ENCODE results near the gene LNX2. TPM values are rescaled to one million over a fixed set of nuclear protein-coding genes. Genes with fewer than 3 reads are reported as not detected.

LNX2 gene
- polyA plus RNA-seq, 1 experiment = 4.6 TPM

GRCh38 chr13:27644302-27644701 is 24.0 kb upstream of the LNX2 start:
- Histone ChIP-seq H3K27me3 (ENCODE audit: control insufficient read depth, insufficient read depth, low read length) (no peaks in the 10 kb centered on the region), H3K4me3 (ENCODE audit: low read depth, low read length) (no peak overlapping the region), H3K36me3 (ENCODE audit: control insufficient read depth, insufficient read depth, low read length) (no peaks in the 10 kb centered on the region)
- ChIA-PET POLR2A (interaction anchor here (0.6 to 1.3 kb wide), 3 partner anchors 14 to 23 kb away, joined by 3 read pairs; no protein-coding TSS in a partner anchor), CTCF (interaction anchor here (1.1 kb wide), 1 partner anchor 16 kb away, joined by 3 read pairs; no protein-coding TSS in a partner anchor)
- no peak for TF ChIP-seq CTCF (IDR thresholded peaks at IDR 0.05; ENCODE audit: insufficient read depth, low read depth, low read length)
- peak; percentile 42 for DNase-seq (ENCODE audit: low read depth)

- no peak for DNase-seq (ENCODE audit: low read depth)
- CTCF ChIA-PET = interaction anchor here (1.1 kb wide), 1 partner anchor 17 kb away, joined by 3 read pairs; no protein-coding TSS in a partner anchor
- TF ChIP-seq CTCF (IDR thresholded peaks at IDR 0.05; ENCODE audit: insufficient read depth, low read depth, low read length) = no peak
Observed at GRCh38 chr13:27643334-27644132, 23.2 kb upstream of the LNX2 start.

GRCh38 chr13:27641711-27642502 is 21.6 kb upstream of the LNX2 start:
- ChIA-PET POLR2A (no interaction called here), CTCF (interaction anchor here (0.9 to 1.5 kb wide), 3 partner anchors 12 to 280 kb away, joined by 3 read pairs; no protein-coding TSS in a partner anchor)
- Histone ChIP-seq H3K36me3 (ENCODE audit: control insufficient read depth, insufficient read depth, low read length) (no peaks in the 10 kb centered on the region), H3K4me3 (ENCODE audit: low read depth, low read length) (no peak overlapping the region), H3K27me3 (ENCODE audit: control insufficient read depth, insufficient read depth, low read length) (no peaks in the 10 kb centered on the region)
- no peak for DNase-seq (ENCODE audit: low read depth)
- TF ChIP-seq CTCF (IDR thresholded peaks at IDR 0.05; ENCODE audit: insufficient read depth, low read depth, low read length) = no peak

More at GRCh38 chr13:27643334-27644132, 23.2 kb upstream of the LNX2 start:
- no peaks in the 10 kb centered on the region for H3K36me3 ChIP-seq (ENCODE audit: control insufficient read depth, insufficient read depth, low read length)
- H3K4me3 ChIP-seq (ENCODE audit: low read depth, low read length) = no peak overlapping the region
- POLR2A ChIA-PET = interaction anchor here (0.6 kb wide), 1 partner anchor 15 kb away, joined by 3 read pairs; no protein-coding TSS in a partner anchor
- no peaks in the 10 kb centered on the region for H3K27me3 ChIP-seq (ENCODE audit: control insufficient read depth, insufficient read depth, low read length)

- no peak for DNase-seq (ENCODE audit: low read depth)
- ChIA-PET POLR2A (no interaction called here), CTCF (interaction anchor here (0.7 to 1.5 kb wide), 4 partner anchors 10 to 187 kb away, joined by 3 to 4 read pairs (median 3); no protein-coding TSS in a partner anchor)
- Histone ChIP-seq H3K27me3 (ENCODE audit: control insufficient read depth, insufficient read depth, low read length) (no peaks in the 10 kb centered on the region), H3K36me3 (ENCODE audit: control insufficient read depth, insufficient read depth, low read length) (0 out of 2 replicates have a peak, but pooled peaks cover 1% of the 10 kb centered on the region), H3K4me3 (ENCODE audit: low read depth, low read length) (no peak overlapping the region)
- no peak for TF ChIP-seq CTCF (IDR thresholded peaks at IDR 0.05; ENCODE audit: insufficient read depth, low read depth, low read length)
Observed at GRCh38 chr13:27639186-27639585, 18.9 kb upstream of the LNX2 start.

GRCh38 chr13:27638521-27638920 is 18.2 kb upstream of the LNX2 start:
- Histone ChIP-seq H3K27me3 (ENCODE audit: control insufficient read depth, insufficient read depth, low read length) (no peaks in the 10 kb centered on the region), H3K4me3 (ENCODE audit: low read depth, low read length) (no peak overlapping the region), H3K36me3 (ENCODE audit: control insufficient read depth, insufficient read depth, low read length) (0 out of 2 replicates have a peak, but pooled peaks cover 1% of the 10 kb centered on the region)
- TF ChIP-seq CTCF (IDR thresholded peaks at IDR 0.05; ENCODE audit: insufficient read depth, low read depth, low read length) = no peak
- CTCF ChIA-PET = interaction anchor here (0.7 to 1.5 kb wide), 6 partner anchors 10 to 188 kb away, joined by 3 to 5 read pairs (median 3); no protein-coding TSS in a partner anchor
- POLR2A ChIA-PET = no interaction called here
- DNase-seq (ENCODE audit: low read depth) = no peak

All from BJ (cell line).